Measurements from ENCODE around the gene FBLN2. TPM values are rescaled to one million over a fixed set of nuclear protein-coding genes. Genes with fewer than 3 reads are reported as not detected.

Gene FBLN2
- polyA plus RNA-seq, 3 donors: 0.08 TPM; not detected in 2

DNA sequence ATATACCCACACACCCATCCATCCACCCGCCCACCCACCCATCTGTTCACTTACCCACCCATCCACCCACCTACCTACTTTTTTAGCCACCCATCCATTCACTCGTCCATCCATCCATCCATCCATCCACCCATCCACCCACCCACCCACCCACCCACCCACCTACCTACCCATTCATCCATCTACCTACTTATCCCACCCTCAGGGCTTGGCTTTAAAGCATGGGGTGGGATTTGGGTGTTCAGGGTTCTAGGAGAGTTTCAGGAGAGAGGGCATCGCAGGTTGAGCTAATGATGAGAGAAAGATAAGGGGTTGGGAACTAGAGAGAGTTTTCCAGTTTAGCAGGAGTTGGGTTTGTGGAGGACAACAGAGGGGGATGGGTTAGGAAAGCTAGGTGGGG lies 9.7 kb downstream of the FBLN2 start:
- Histone ChIP-seq H3K9ac (ENCODE audit: insufficient read depth, low read length, poor library complexity, severe bottlenecking) (no peak overlapping the region), H2AFZ (ENCODE audit: insufficient read depth, low read depth, low read length, poor library complexity, severe bottlenecking) (no peak overlapping the region), H3K4me2 (replicated peaks; ENCODE audit: extremely low read depth, low read length, poor library complexity, severe bottlenecking) (no peak overlapping the region), H3K27me3 (ENCODE audit: control insufficient read depth in 2 of 2, insufficient read depth in 2 of 2, low read length in 2 of 2) (no peaks in the 10 kb centered on the region), H3K9me3 (replicated peaks in 1 of 2; ENCODE audit: control insufficient read depth in 1 of 2, insufficient read depth in 1 of 2, low read length in 2 of 2) (no peaks in the 10 kb centered on the region), H3K4me1 (ENCODE audit: control insufficient read depth in 1 of 2, insufficient read depth in 2 of 2, low read length in 2 of 2) (no peaks in the 10 kb centered on the region), H3K36me3 (replicated peaks in 1 of 2; ENCODE audit: control insufficient read depth in 1 of 2, insufficient read depth in 2 of 2, low read length in 2 of 2) (no peaks in the 10 kb centered on the region), H3K79me2 (ENCODE audit: insufficient read depth, low read length) (no peaks in the 10 kb centered on the region), H3K27ac (ENCODE audit: low read depth in 1 of 2, low read length in 2 of 2) (no peak overlapping the region), H3K4me3 (replicated peaks in 1 of 3; ENCODE audit: low read depth in 2 of 3, low read length in 3 of 3) (no peak overlapping the region), H4K20me1 (ENCODE audit: insufficient read depth, low read length) (no peaks in the 10 kb centered on the region)
- Mint-ChIP-seq H3K36me3 (no peaks in the 10 kb centered on the region), H3K27me3 (ENCODE audit: low read depth in 3 of 3) (peaks cover 3 to 10% (median 5%) of the 10 kb centered on the region in 3 donors), H3K4me3 (no peak overlapping the region), H3K9me3 (no peaks in the 10 kb centered on the region), H3K27ac (no peak overlapping the region), H3K4me1 (peaks cover 4% of the 10 kb centered on the region)
- intact Hi-C loops (cut with micrococcal nuclease): no loop called here
- DNase-seq: no peak
- TF ChIP-seq, protein P1, sequence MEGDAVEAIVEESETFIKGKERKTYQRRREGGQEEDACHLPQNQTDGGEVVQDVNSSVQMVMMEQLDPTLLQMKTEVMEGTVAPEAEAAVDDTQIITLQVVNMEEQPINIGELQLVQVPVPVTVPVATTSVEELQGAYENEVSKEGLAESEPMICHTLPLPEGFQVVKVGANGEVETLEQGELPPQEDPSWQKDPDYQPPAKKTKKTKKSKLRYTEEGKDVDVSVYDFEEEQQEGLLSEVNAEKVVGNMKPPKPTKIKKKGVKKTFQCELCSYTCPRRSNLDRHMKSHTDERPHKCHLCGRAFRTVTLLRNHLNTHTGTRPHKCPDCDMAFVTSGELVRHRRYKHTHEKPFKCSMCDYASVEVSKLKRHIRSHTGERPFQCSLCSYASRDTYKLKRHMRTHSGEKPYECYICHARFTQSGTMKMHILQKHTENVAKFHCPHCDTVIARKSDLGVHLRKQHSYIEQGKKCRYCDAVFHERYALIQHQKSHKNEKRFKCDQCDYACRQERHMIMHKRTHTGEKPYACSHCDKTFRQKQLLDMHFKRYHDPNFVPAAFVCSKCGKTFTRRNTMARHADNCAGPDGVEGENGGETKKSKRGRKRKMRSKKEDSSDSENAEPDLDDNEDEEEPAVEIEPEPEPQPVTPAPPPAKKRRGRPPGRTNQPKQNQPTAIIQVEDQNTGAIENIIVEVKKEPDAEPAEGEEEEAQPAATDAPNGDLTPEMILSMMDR (IDR thresholded peaks at IDR 0.05): no peak
- 91% methylated on average over 1 of the region's 3 CpGs for WGBS (ENCODE audit: insufficient coverage)

DNA sequence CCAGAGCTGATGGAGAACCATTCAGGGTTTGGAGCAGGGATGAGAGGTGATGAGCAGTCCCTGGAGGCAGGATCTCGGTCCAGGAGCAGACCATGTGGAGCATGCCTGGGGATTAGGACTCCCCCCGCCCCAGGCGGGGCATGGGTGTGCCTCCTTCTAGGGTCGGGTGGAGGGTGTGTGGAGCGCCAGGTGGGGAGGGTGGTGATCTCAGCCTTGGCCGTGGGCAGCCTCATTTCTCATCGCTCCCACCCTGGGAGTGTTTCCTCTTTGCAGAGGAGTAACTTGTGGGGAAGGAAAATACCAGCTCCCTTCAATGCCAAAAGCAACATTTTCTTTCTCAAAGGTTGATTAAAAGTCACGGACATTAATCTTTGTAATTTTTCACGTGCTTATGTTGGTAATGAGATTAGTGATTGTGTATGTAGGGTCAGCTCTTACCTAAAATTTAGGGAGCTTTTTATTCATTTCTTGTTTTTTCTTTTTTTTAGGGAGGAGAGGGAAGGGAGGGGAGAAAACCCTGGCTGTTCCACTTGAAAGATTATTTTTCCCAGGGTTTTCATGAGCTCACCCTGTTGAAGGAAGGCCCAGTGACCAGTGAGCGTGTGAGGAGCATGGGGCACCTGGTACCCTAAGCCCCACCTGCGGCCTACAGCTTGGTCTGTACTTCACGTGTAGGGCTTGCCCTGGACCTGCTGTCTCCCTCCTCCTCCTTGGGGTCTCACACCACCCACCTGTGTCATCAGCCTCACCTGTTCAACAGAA lies 11.0 kb downstream of the FBLN2 start:
- Histone ChIP-seq H3K27me3 (ENCODE audit: control insufficient read depth in 2 of 2, insufficient read depth in 2 of 2, low read length in 2 of 2) (no peaks in the 10 kb centered on the region), H3K27ac (ENCODE audit: low read depth in 1 of 2, low read length in 2 of 2) (no peak overlapping the region), H4K20me1 (ENCODE audit: insufficient read depth, low read length) (no peaks in the 10 kb centered on the region), H3K79me2 (ENCODE audit: insufficient read depth, low read length) (no peaks in the 10 kb centered on the region), H3K4me3 (replicated peaks in 1 of 3; ENCODE audit: low read depth in 2 of 3, low read length in 3 of 3) (no peak overlapping the region), H3K36me3 (replicated peaks in 1 of 2; ENCODE audit: control insufficient read depth in 1 of 2, insufficient read depth in 2 of 2, low read length in 2 of 2) (no peaks in the 10 kb centered on the region), H3K4me1 (ENCODE audit: control insufficient read depth in 1 of 2, insufficient read depth in 2 of 2, low read length in 2 of 2) (no peaks in the 10 kb centered on the region), H3K9ac (ENCODE audit: insufficient read depth, low read length, poor library complexity, severe bottlenecking) (no peak overlapping the region), H3K9me3 (replicated peaks in 1 of 2; ENCODE audit: control insufficient read depth in 1 of 2, insufficient read depth in 1 of 2, low read length in 2 of 2) (no peaks in the 10 kb centered on the region), H2AFZ (ENCODE audit: insufficient read depth, low read depth, low read length, poor library complexity, severe bottlenecking) (no peak overlapping the region), H3K4me2 (replicated peaks; ENCODE audit: extremely low read depth, low read length, poor library complexity, severe bottlenecking) (no peak overlapping the region)
- no peak for DNase-seq
- peaks cover 4% of the 10 kb centered on the region for H3K4me1 Mint-ChIP-seq
- peaks cover 0 to under 1% (median 0%) of the 10 kb centered on the region in 7 donors for H3K9me3 Mint-ChIP-seq
- 92% methylated on average over 4 of the region's 12 CpGs for WGBS (ENCODE audit: insufficient coverage)
- H3K4me3 Mint-ChIP-seq: no peak overlapping the region
- TF ChIP-seq, protein P1 (IDR thresholded peaks at IDR 0.05): no peak
- H3K27ac Mint-ChIP-seq: no peak overlapping the region
- intact Hi-C loops (cut with micrococcal nuclease): no loop called here
- no peaks in the 10 kb centered on the region for H3K36me3 Mint-ChIP-seq
- peaks cover 3 to 10% (median 4%) of the 10 kb centered on the region in 3 donors for H3K27me3 Mint-ChIP-seq (ENCODE audit: low read depth in 3 of 3)

Measured in CD14-positive monocyte (primary cell).